Right hindlimb (tissue), 1 donor: ENCODE measurements around the gene MORC1.
"Not testable (repeated sequence)": the region's sequence is repeated elsewhere in the genome, so short reads cannot be mapped to it uniquely, and the experiment has no call there.

Experiments
- DNase-seq: peaks from one replicate; pipeline ENCODE4 v3.0.0-alpha.2; 2018

MORC1 gene

DNA sequence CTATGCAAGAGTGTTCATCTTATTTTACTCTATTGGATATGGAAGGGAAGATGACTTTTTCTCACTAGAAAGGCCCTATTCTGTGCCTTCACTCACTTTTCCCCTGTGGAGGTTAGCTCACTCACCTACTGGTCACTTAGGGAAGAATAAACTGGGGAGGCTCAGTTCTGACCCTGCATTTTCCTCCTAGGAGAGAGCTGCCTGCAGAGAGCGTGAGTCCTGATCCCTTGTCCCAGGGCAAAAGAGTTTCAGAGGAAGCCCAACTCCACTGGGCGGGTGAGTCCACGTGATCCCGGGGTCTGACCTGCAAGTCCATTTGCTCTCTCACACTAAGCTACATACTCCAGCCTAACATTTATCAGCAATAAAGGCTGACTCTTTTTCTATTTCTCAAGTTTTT, 8.4 kb downstream of the MORC1 start:
- DNase-seq = no peak

DNA sequence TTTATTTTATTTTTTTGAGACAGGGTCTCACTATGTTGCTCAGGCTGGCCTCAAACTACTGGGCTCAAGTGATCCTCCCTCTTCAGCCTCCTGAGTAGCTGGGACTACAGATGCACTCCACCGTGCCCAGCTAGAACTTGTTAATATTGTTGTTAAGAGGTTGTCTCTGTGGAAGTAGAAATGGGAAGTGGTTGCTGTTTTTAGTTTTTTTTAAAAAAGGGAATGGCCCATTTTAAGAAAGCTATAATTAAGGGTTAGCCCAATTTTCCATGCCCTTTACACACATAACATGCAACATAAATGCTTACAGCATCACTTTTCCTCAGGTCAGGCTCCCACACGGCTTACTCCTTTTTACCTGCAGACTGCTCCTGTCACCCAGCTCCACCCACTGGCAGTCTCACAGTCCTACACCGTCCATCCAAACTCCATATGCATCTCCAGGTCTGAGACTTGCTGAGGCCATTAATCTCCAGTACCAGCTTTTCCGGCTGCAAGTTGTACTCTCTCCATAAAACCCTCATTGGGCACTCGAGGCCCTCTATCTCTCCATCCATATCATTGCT, 19.8 kb downstream of the MORC1 start:
- DNase-seq = no peak

DNA sequence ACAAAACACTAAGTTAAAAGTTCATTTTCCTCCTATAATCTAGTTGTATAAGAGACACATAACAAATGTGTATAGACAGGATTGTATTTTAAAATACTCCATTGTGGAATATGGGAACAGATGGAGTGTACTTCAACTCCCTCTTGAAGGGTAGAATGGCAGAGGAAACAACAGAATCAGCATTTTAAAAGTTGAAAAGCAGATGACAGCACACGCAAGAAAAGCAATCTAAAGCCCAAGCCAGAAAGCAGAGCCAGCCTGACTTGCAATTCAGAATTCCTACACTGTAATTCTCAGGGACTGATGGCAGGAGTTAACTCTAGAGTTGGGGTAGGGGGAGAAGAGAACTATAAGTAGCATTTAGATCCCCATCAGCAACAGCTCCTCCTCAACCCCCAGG, 22.8 kb downstream of the MORC1 start:
- no peak for DNase-seq

DNA sequence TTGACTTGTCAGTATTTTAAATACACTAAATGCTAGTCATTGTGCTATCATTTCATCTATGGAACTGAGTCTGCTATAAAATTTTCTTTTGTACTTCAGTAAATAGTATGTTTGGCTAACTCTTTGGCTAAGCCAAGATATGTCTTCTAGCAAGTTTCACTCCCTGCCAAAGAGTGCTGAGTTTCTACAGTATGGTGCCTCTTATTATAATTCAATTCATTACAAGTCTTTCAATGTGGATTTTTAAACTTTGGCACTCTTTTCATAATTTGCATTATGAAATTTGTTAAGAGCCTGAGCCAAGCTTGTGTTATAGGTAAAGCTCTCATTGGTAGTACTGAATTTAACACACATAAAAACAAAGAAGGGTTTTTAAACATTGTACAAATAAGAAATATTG, 24.4 kb downstream of the MORC1 start:
- no peak for DNase-seq

DNA sequence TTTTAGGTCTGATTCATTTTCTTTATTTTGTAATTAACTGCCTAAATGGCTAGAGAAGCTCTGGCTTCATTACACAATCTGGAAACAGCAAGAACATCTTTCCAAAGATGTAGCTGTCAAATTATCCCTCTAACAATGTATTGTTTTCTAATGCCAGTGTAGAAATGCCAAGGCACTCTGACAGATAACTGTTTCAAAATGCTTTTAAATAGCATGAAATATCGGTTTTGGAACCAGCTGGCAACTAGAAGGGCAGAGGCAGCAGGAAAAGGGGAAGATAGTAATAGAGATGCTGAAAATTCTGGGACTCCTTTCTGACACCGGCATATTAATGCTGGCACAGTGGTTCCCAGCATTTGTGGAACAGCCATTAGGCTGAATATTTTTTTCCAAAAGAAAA, 26.1 kb downstream of the MORC1 start:
- no peak for DNase-seq

DNA sequence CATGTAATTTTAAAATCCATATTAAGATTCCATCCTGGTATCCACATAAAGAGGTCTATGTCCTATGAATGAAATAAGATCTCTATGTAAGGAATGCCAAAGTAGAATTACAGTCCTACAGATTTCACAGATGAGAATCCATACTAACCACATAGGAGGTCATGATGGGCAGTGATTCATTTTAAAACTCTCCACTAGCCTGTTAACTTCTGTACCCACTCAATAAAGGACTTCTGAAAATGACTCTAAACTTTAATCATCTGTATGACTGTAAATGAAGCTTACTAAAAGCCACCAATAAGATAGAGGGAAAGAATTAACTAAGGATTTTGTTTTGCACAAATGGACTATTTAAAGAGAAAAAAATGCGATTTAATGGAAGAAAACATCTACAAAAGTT, 28.7 kb downstream of the MORC1 start:
- DNase-seq = no peak

DNA sequence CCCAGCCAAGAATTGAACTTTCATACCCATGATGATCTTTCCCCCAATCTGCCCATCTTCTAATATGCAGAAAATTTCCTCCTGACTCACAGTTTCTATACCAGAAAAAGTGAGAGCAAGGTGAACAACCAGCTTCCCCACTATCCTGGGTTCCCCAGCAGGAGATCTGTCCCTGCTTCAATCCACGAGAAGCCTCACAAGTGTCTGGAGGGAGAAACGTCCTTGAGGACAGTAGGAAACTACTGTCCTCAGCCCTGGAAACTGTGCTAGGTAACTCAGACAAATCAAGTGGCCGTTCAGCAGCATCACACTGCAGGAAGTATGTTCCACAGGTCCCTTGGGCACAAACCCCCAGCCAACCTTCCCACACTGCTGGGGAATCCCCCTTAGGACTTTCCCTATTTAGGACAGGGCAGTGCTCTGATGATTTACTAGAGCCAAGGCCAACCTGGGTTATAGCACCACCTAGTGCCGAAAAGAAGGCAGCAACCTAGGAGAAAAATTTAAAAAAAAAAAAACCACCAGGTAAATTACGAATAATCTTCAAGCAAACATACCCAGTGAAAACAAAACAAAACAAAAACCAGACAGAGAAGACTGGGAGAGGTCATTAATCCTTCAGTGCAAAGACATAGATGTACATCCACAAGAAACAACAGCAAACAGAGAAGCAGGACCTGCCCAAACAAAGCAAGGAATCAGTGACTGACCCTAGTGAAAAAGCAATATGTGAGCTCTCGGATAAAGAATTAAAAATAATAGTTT, 36.0 kb downstream of the MORC1 start:
- DNase-seq = peak; percentile 21

DNA sequence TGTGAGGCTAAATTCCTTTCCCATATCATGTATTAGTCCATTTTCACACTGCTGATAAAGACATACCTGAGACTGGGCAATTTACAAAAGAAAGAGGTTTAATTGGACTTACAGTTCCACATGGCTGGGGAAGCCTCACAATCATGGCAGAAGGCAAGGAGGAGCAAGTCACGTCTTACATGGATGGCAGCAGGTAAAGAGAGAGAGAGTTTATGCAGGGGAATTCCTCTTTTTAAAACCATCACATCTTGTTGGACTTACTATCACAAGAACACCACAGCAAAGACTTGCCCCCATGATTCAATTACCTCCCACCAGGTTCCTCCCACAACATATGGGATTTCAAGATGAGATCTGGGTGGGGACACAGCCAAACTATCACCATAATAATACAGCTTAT, 37.8 kb downstream of the MORC1 start:
- DNase-seq = not testable (repeated sequence)

DNA sequence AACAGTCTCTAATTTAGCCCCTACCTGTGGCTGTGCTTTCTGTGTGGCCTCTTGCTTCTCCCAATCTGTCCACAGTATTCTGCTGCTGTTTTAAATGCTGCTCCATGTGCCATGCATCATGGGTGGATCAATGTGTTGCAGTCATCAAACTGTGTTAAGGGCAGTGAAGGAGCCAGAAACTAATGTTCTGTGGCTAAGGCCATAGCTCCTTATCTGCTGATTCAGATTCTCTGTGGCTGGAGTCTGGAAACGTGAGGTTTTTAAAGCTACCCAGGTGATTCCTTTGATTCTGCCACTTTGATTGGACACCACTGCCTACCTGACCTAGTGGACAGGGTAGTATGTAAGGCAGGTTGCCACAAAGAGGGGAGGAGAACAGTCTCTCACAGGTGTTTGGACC, 44.8 kb downstream of the MORC1 start:
- DNase-seq = no peak

DNA sequence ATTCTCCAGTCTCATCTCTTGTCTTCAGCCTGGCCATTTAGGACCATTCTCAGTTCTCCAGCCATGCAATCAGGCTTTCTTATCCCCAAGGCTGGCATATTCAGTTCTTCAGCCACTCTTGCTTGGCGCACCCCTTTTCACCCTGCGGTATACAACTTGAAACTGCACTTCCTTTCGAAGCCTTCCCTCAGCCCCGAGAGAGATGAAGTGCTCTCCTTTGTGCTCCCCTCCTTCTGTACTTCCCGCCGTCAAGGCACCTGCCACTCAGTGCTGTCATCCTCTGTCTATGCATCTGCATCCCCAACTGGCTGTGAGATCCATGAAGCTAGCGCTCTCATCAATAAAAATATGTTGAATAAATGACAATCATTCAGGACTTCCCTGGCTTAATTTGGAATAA, 45.7 kb downstream of the MORC1 start:
- DNase-seq = no peak

DNA sequence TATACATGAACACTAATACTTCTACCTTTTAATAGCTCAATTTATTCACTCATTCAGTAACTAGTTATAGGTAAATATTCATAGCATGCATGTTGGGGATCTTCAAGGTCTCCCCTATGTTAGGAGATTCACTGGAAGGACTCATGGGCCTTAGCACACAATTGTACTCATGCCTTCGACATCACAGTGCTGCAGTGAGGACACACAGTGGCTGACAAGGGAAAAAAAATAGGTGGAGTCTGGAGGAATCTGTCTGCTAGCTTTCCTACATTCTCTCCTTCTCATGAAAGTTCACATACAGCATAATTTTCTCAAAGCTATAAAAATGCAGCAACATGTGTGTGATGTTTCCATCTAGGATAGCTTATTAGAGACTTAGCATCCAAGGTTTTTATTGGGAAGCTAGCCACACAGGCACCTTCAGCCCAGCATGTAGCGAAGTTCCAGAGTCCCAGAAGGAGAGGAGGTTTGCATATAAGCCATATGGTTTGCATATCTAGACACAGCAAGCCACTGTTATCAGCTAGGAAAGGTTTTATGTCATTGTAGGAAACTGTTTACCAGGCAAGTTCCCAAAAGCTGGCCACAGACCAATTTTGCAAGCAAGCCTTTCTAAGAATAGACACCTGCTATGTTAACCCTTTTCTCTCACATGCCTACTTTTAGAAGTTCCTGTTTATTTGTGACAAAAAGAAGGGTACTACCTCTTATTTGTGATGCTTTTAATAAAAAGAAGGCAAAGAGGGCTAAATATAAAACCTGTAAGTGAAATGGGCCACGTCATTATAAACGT, 46.4 kb downstream of the MORC1 start:
- no peak for DNase-seq

DNA sequence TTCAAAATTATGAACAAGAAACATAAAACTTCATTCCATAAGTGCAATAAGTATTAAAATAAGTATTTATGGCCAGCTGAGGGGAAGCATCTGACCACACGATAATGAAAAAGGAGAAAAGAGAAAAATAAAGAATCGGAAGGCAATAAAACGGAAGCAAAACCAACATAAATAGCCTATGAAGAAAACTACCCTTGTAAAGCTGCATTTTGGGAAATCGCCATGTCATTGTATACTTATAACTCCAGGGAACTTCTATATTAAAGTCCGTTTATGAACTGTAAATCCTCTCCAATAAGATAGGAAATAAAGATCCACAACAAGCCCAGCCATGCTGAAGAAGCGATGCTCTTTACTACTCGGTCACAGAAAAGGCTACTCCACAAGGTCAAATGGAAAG, 47.7 kb downstream of the MORC1 start:
- no peak for DNase-seq

DNA sequence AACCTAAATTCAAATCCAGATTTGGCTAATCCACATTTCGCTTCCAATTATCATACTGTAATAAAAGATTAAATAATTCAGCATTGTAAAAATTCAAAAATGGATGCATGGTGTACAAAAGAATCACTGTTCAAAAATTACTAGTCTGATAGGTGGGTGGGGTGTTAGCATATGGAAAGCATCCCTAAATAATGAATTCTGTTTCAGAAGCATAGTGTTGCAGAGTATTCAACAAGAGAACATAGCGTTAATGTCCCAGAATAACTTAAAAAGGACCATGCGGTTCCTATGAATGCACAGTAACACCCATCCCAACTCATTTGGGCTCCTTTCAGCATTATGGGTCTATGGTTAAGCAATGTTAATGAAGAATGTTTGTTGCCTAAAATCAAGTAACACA, 51.1 kb downstream of the MORC1 start:
- no peak for DNase-seq

DNA sequence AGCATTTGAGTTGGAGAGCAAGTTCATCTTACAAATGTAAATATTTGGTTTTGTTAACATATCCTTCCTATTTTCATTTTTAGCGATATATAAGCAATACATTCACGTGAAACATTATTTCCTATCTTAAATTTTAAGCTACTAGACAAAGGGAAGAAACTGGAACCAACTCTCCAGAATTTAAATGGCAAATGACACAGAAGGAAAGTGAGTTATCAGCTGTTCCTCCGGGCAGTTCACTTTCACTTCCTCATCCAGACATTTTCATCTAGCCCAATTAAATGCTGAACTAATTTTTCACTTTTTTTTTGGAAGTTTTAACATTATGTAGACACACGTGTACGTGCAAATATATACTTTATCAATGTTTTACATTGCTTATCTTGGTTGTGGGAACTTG, 58.7 kb downstream of the MORC1 start:
- DNase-seq = no peak

DNA sequence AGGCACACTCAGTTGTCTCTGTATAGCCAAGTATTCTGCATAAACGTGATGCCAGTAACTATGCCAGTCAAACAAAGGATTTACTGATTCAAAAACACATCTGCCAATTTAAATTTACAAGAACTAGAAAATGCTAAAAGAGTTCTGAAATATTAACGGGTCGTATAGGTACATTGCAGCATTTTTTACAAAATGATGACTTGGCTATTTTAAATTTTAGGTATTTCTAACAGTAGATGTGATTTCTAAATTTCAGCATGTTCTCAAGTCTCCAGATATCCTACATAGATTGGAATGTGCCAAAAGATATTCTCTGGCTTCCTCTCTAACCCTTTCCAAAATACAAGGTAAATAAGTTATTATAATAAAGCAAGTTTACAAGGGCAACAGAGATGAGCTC, 60.3 kb downstream of the MORC1 start:
- DNase-seq = no peak

DNA sequence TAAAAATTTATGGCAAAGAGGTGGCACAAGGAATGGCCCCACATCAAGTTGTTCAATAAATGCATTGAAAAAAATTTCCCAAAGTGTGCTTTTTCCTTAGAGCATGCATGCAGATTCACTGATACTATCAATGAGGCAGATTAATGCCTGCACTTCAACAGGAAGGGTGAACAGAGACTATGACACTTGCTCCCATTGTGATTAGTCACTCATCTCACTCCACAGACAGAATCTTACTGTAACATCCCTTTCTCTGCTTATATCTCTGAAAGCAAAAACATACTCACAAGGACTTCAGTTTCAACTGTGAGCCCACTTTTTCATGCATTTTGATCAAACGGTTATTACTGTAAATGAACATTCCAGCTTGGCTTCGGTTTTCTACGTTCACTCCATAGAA, 60.9 kb downstream of the MORC1 start:
- no peak for DNase-seq

DNA sequence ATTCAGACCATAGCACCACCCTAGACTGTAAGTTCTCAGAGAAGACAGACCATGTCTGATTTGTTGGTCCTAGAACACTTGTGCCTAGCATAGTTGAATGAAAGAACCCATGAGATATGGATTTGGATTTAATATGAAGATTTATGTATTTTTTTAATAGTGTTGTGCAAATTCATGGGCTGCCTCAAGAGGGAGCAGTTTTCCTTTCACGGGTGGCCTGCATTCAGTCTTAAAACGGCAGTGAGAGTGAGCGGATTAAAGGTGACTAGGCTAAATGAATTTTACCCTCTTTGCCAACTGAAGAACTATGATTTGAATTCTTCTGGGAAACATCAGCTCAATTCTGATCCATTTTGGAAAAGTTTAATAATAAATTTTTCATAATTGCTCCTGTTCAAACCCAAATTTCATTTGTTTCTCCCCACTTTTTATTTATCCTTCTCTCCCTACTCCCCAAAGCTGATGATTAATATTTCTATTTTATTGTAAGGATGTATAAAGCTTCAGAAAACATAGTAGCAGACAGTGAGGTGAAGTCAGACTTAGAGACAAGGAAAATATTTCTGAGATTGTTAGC, 67.3 kb downstream of the MORC1 start:
- DNase-seq = no peak

DNA sequence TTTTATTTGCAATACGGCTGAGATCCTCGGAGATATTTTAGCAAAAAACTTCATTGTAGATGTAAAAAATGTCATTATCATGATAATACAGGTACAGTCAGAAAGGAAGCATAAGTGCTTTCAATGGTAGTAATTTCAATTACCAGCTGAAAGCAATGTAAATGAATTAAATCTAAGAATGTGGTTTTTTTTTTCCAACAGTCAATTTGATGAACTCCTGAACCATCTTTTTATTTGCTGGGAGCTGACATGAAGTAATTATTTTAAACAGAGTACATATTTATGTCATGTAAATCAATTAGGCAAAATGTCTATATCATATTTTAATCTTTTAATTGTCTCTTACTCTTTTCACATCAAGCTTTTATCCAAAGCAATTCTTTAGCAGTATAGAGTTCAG, 70.6 kb downstream of the MORC1 start:
- DNase-seq = no peak

DNA sequence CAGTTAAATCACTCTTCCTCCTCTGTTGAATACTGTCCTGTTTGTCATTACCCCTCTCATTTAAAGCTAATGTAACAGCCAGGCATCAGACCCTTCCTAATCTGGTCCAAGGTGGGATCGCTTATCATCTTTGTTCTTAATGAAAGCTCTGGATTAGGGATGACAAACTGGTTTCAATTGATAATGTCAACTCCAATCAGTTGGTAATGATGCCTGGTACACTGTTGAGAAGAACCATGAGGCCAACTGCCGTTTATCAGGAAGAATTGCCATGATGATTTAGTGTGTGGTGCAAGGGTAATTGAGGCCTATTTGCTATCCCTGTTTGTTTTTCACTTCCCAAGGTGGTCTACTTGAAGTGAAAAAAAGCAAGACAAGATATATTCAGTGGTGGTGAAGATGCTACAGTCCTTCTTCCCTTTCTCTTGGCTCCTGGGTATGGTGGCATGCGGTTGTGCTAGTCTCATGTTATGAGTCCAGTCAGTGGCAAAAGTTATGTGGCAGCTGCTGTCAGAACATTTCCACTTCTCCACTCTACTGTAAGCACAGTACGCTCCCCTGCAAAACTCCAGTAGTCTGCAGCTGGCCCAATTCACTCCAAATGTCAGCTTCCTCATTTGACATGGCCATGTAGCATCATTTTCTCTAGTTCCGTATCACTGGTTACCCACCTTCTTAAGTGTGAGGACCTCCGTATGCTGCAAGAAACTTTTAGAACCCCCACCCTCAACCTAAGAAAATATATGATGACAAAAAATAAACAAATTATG, 72.5 kb downstream of the MORC1 start:
- DNase-seq = no peak

DNA sequence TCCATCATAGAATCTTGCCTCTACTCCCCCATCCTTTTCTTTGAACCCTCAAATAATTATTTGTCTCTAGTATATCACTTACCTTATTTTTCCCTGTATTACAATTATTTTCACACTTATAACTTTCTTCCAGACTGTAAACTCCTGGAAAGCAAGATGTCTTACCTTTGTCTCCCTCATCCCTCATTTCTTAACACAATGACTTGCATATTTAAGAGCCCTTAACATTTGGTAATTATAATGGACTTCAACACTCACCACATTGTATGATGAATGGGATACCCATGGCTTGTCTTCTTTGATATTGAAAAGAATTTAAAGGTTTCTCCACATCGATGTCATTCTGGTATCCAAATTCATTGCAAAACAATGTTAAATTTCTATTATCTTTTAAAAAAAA, 82.9 kb downstream of the MORC1 start:
- no peak for DNase-seq

DNA sequence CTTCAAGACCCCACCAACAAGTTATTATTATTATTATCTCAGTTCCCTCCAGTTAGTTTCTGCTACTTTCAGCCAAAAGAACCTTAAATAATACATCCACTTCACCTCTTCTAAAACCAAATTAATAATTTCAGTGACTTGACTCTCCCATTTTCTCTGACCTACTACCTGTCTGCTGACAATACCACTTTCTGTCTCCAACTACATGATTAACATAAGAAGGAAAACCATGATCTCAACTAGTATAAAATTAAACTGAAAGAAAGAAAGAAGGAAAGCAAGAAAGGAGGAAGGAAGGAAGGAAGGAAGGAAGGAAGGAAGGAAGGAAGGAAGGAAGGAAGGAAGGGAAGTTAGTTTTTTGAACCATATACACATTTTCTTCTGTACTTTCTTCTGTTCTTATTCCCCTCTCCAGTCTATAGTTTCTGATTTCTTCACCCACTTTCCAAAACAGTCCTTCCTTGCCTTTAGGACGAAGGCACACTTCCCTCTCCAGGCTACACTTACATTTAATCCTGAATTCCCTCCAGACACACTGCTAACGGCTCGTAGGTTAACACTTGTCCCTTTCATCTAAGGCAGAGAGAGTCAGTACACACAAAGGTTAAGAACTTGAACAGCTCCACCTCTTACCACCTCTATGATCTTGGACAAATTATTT, 84.8 kb downstream of the MORC1 start:
- no peak for DNase-seq

DNA sequence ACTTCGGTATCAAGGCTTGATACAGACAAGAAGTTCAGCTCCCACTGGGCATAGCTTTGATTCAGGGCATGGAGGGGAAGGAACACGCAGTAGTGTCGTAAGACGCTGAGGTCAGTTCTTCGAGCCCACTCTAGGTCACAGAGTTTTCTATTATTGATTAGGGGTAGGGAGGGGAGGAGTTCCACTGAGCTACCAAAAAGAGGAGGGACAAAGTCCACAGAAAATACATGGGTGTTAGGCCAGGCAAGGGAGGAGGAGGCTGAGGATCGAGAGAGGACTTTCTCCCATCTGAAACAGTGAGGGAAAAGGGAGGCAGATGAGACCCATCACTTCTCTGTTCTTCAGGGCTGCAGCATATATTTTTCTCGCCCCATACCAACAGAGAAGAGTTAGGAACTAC, 89.2 kb downstream of the MORC1 start:
- DNase-seq = no peak

DNA sequence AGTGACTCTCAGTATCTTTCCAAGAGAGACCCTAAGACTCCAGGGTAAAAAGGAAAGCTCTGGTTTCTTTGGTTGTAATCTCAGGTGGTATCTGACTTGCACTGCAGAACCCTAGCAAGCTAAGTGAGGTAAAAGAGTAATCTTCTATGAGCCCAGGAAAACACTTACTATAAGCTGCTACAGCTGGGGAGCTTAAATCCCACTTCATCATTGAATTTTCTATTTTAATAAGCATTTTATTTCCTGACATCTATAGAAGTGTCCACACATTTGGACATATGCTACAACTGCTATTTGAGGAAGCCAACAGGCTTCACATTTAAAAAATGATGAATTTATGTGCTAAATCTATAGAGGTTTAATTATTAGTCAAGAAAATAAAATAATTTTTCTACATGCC, 91.1 kb downstream of the MORC1 start:
- DNase-seq = no peak
